Neuron (in vitro differentiated cells): ENCODE results near the gene CCDC201.
"Not testable (repeated sequence)": the region's sequence is repeated elsewhere in the genome, so short reads cannot be mapped to it uniquely, and the experiment has no call there.

ENCODE experiments used
- H2AFZ ChIP-seq: one replicate; pipeline ENCODE4 v1.6.1; 2013; ENCODE audit warnings: low read depth, mild to moderate bottlenecking, inconsistent platforms, low read length, moderate library complexity
- H3K27me3 ChIP-seq: one replicate; pipeline ENCODE4 v1.6.1; 2013; ENCODE audit warnings: low read length; ENCODE audit not compliant: insufficient read depth
- H3K36me3 ChIP-seq: one replicate; pipeline ENCODE4 v1.6.1; 2013; ENCODE audit warnings: low read length; ENCODE audit not compliant: insufficient read depth
- H3K4me1 ChIP-seq: one replicate; pipeline ENCODE4 v1.6.1; 2013; ENCODE audit warnings: low read length; ENCODE audit not compliant: insufficient read depth
- H3K4me3 ChIP-seq: 2 replicates; pipeline ENCODE4 v1.5.1; 2013; ENCODE audit warnings: mild to moderate bottlenecking, low read length, moderate library complexity
- H3K9me3 ChIP-seq: one replicate; pipeline ENCODE4 v1.6.1; 2013; ENCODE audit warnings: low read length

The CCDC201 gene

GRCh38 chr7:45813771-45814170 is 59.1 kb downstream of the CCDC201 start:
- not testable (repeated sequence) for H2AFZ ChIP-seq, H3K27me3 ChIP-seq, H3K4me1 ChIP-seq, H3K9me3 ChIP-seq, H3K4me3 ChIP-seq
- peaks cover 12% of the 10 kb centered on the region for H3K36me3 ChIP-seq

GRCh38 chr7:45812946-45813345 is 59.9 kb downstream of the CCDC201 start:
- H3K36me3 ChIP-seq: peaks cover 12% of the 10 kb centered on the region
- H2AFZ ChIP-seq: no peak overlapping the region
- no peaks in the 10 kb centered on the region for H3K4me1 ChIP-seq
- no peaks in the 10 kb centered on the region for H3K27me3 ChIP-seq
- H3K4me3 ChIP-seq: no peak overlapping the region
- H3K9me3 ChIP-seq: no peaks in the 10 kb centered on the region

- not testable (repeated sequence) for H2AFZ ChIP-seq, H3K27me3 ChIP-seq, H3K4me3 ChIP-seq, H3K9me3 ChIP-seq, H3K4me1 ChIP-seq
- peaks cover 12% of the 10 kb centered on the region for H3K36me3 ChIP-seq
Measured at GRCh38 chr7:45811652-45812234, 61.1 kb downstream of the CCDC201 start.

GRCh38 chr7:45810451-45811005 is 62.4 kb downstream of the CCDC201 start:
- H3K9me3 ChIP-seq, H3K4me1 ChIP-seq, H3K27me3 ChIP-seq, H3K4me3 ChIP-seq, H2AFZ ChIP-seq: not testable (repeated sequence)
- H3K36me3 ChIP-seq: peaks cover 12% of the 10 kb centered on the region
